Fibroblast of upper back skin (primary cell): Measurements from ENCODE around the gene ENPP6.

Experiments used
- DNase-seq: peaks from one replicate; pipeline ENCODE4 v3.0.0-alpha.2; 2013

ENPP6 gene

GRCh38 chr4:184102488-184102887 is 115.2 kb downstream of the ENPP6 start:
- DNase-seq = no peak

GRCh38 chr4:184101711-184102110 is 116.0 kb downstream of the ENPP6 start:
- DNase-seq = no peak

- no peak for DNase-seq
These were observed 117.3 kb downstream of the ENPP6 start for GRCh38 chr4:184100297-184100885.

GRCh38 chr4:184099535-184099966 is 118.1 kb downstream of the ENPP6 start:
- DNase-seq = no peak

- no peak for DNase-seq
These were observed 118.7 kb downstream of the ENPP6 start for GRCh38 chr4:184099000-184099399.

- DNase-seq = no peak
These were observed 119.9 kb downstream of the ENPP6 start for GRCh38 chr4:184097815-184098214.

- peak; percentile 39 for DNase-seq
These were observed 120.5 kb downstream of the ENPP6 start for GRCh38 chr4:184097241-184097605.

GRCh38 chr4:184096561-184097240 is 121.0 kb downstream of the ENPP6 start:
- DNase-seq = peak; percentile 82

GRCh38 chr4:184094532-184095159 is 123.0 kb downstream of the ENPP6 start:
- no peak for DNase-seq

- DNase-seq = no peak
These were observed 125.7 kb downstream of the ENPP6 start for GRCh38 chr4:184091986-184092385.

GRCh38 chr4:184090571-184090970 is 127.1 kb downstream of the ENPP6 start:
- DNase-seq = no peak

- no peak for DNase-seq
These were observed 137.0 kb downstream of the ENPP6 start for GRCh38 chr4:184080674-184081073.

- no peak for DNase-seq
These were observed 142.8 kb downstream of the ENPP6 start for GRCh38 chr4:184074677-184075388.

- DNase-seq = no peak
These were observed 149.6 kb downstream of the ENPP6 start for GRCh38 chr4:184067931-184068554.

GRCh38 chr4:184066584-184067300 is 150.9 kb downstream of the ENPP6 start:
- DNase-seq = no peak

GRCh38 chr4:184064877-184065276 is 152.8 kb downstream of the ENPP6 start:
- no peak for DNase-seq

- no peak for DNase-seq
These were observed 154.9 kb downstream of the ENPP6 start for GRCh38 chr4:184062769-184063168.

GRCh38 chr4:184061582-184061981 is 156.1 kb downstream of the ENPP6 start:
- no peak for DNase-seq

- DNase-seq = no peak
These were observed 158.6 kb downstream of the ENPP6 start for GRCh38 chr4:184059099-184059498.

GRCh38 chr4:184058026-184058425 is 159.6 kb downstream of the ENPP6 start:
- DNase-seq = no peak

GRCh38 chr4:184056877-184057276 is 160.8 kb downstream of the ENPP6 start:
- no peak for DNase-seq

- no peak for DNase-seq
These were observed 164.2 kb downstream of the ENPP6 start for GRCh38 chr4:184053434-184053833.

GRCh38 chr4:184052616-184053015 is 165.1 kb downstream of the ENPP6 start:
- DNase-seq = no peak
